ENCODE results near the gene LRFN4. TPM values are rescaled to one million over a fixed set of nuclear protein-coding genes. Genes with fewer than 3 reads are reported as not detected.

LRFN4 gene
- total RNA-seq, 1 experiment from 2014 or later, result 4.7 TPM

GRCh38 chr11:66858186-66858938 lies 1.5 kb downstream of the LRFN4 start:
- DNase-seq (ENCODE audit: low spot score), result no peak

- DNase-seq (ENCODE audit: low spot score), result no peak
These were observed 2.2 kb downstream of the LRFN4 start for GRCh38 chr11:66858939-66859685.

GRCh38 chr11:66859686-66860448 lies 3.0 kb downstream of the LRFN4 start:
- no peak for DNase-seq (ENCODE audit: low spot score)

GRCh38 chr11:66860449-66860831 lies 3.6 kb downstream of the LRFN4 start:
- DNase-seq (ENCODE audit: low spot score), result no peak

- no peak for DNase-seq (ENCODE audit: low spot score)
These were observed 4.3 kb downstream of the LRFN4 start for GRCh38 chr11:66861038-66861773.

- no peak for DNase-seq (ENCODE audit: low spot score)
These were observed 5.1 kb downstream of the LRFN4 start for GRCh38 chr11:66861774-66862558.

GRCh38 chr11:66862559-66863037 lies 5.7 kb downstream of the LRFN4 start:
- DNase-seq (ENCODE audit: low spot score), result no peak

GRCh38 chr11:66863428-66864125 lies 6.7 kb downstream of the LRFN4 start:
- DNase-seq (ENCODE audit: low spot score), result no peak

GRCh38 chr11:66864172-66864901 lies 7.5 kb downstream of the LRFN4 start:
- DNase-seq (ENCODE audit: low spot score), result no peak

- no peak for DNase-seq (ENCODE audit: low spot score)
These were observed 8.2 kb downstream of the LRFN4 start for GRCh38 chr11:66864924-66865697.

GRCh38 chr11:66866007-66866406 lies 9.1 kb downstream of the LRFN4 start:
- no peak for DNase-seq (ENCODE audit: low spot score)

GRCh38 chr11:66866511-66866986 lies 9.7 kb downstream of the LRFN4 start:
- DNase-seq (ENCODE audit: low spot score), result no peak

- no peak for DNase-seq (ENCODE audit: low spot score)
These were observed 10.7 kb downstream of the LRFN4 start for GRCh38 chr11:66867425-66868040.

- DNase-seq (ENCODE audit: low spot score), result no peak
These were observed 11.3 kb downstream of the LRFN4 start for GRCh38 chr11:66868082-66868725.

- peak; percentile 50 for DNase-seq (ENCODE audit: low spot score)
These were observed 12.1 kb downstream of the LRFN4 start for GRCh38 chr11:66868726-66869566.

- no peak for DNase-seq (ENCODE audit: low spot score)
These were observed 12.7 kb downstream of the LRFN4 start for GRCh38 chr11:66869567-66869870.

- DNase-seq (ENCODE audit: low spot score), result no peak
These were observed 13.3 kb downstream of the LRFN4 start for GRCh38 chr11:66870131-66870530.

All from H4 (cell line).